Type B pancreatic cell (in vitro differentiated cells): ENCODE results near the gene INPP4A. TPM values are rescaled to one million over a fixed set of nuclear protein-coding genes. Genes with fewer than 3 reads are reported as not detected.

Experiments
- DNase-seq: peaks from one replicate; pipeline ENCODE4 v3.0.0; 2021; ENCODE audit warnings: mixed read lengths; ENCODE audit not compliant: unreplicated experiment; ENCODE audit errors: extremely low spot score
- H3K27ac Mint-ChIP-seq: 2 replicates; pipeline ENCODE4 v1.8.0; 2021; ENCODE audit warnings: mild to moderate bottlenecking, mixed read lengths
- H3K27me3 Mint-ChIP-seq: 2 replicates; pipeline ENCODE4 v1.8.0; 2021; ENCODE audit warnings: mixed read lengths
- H3K36me3 Mint-ChIP-seq: 2 replicates; pipeline ENCODE4 v1.8.0; 2021; ENCODE audit warnings: mixed read lengths
- H3K4me1 Mint-ChIP-seq: one replicate; pipeline ENCODE4 v1.8.0; 2021; ENCODE audit warnings: mixed read lengths; ENCODE audit not compliant: unreplicated experiment
- H3K4me3 Mint-ChIP-seq: 2 replicates; pipeline ENCODE4 v1.8.0; 2021; ENCODE audit warnings: mild to moderate bottlenecking, mixed read lengths
- H3K9me3 Mint-ChIP-seq: 2 replicates; pipeline ENCODE4 v1.8.0; 2021; ENCODE audit warnings: mixed read lengths
- CTCF ChIP-seq: fragments of 200-600 bp; sonication (generic); conservative IDR thresholded peaks from 2 replicates; pipeline ENCODE4 v1.5.0; 2021; ENCODE audit warnings: antibody characterized with exemption, mild to moderate bottlenecking
- total RNA-seq: library from RNA; stranded (reverse); gene quantifications from 2 replicates; pipeline ENCODE4 v1.2.1, GENCODE V29; 2021; ENCODE audit warnings: low replicate concordance

Gene INPP4A
- total RNA-seq, 1 donor from 2014 or later, result 37.6 TPM

GRCh38 chr2:98559581-98559980 is 114.9 kb downstream of the INPP4A start:
- Mint-ChIP-seq H3K27me3 (no peaks in the 10 kb centered on the region), H3K27ac (no peak overlapping the region), H3K9me3 (no peaks in the 10 kb centered on the region), H3K36me3 (peaks cover 12% of the 10 kb centered on the region), H3K4me1 (no peaks in the 10 kb centered on the region), H3K4me3 (no peak overlapping the region)
- DNase-seq, result no peak
- no peak for TF ChIP-seq CTCF

GRCh38 chr2:98560256-98560771 is 115.7 kb downstream of the INPP4A start:
- TF ChIP-seq CTCF, result no peak
- peaks cover 8% of the 10 kb centered on the region for H3K36me3 Mint-ChIP-seq
- no peaks in the 10 kb centered on the region for H3K4me1 Mint-ChIP-seq
- no peaks in the 10 kb centered on the region for H3K9me3 Mint-ChIP-seq
- H3K27ac Mint-ChIP-seq, result no peak overlapping the region
- H3K4me3 Mint-ChIP-seq, result no peak overlapping the region
- no peaks in the 10 kb centered on the region for H3K27me3 Mint-ChIP-seq
- DNase-seq, result no peak

- no peak for TF ChIP-seq CTCF
- no peak overlapping the region for H3K27ac Mint-ChIP-seq
- no peaks in the 10 kb centered on the region for H3K4me1 Mint-ChIP-seq
- H3K36me3 Mint-ChIP-seq, result peaks cover 5% of the 10 kb centered on the region
- H3K9me3 Mint-ChIP-seq, result no peaks in the 10 kb centered on the region
- DNase-seq, result no peak
- no peak overlapping the region for H3K4me3 Mint-ChIP-seq
- no peaks in the 10 kb centered on the region for H3K27me3 Mint-ChIP-seq
Observed at GRCh38 chr2:98561018-98561417, 116.4 kb downstream of the INPP4A start.

GRCh38 chr2:98561902-98562695 is 117.4 kb downstream of the INPP4A start:
- H3K4me1 Mint-ChIP-seq, result no peaks in the 10 kb centered on the region
- no peaks in the 10 kb centered on the region for H3K27me3 Mint-ChIP-seq
- no peak for TF ChIP-seq CTCF
- no peak overlapping the region for H3K4me3 Mint-ChIP-seq
- DNase-seq, result no peak
- H3K27ac Mint-ChIP-seq, result no peak overlapping the region
- peaks cover 14% of the 10 kb centered on the region for H3K36me3 Mint-ChIP-seq
- no peaks in the 10 kb centered on the region for H3K9me3 Mint-ChIP-seq

- Mint-ChIP-seq H3K27ac (no peak overlapping the region), H3K36me3 (peaks cover 14% of the 10 kb centered on the region), H3K4me3 (no peak overlapping the region), H3K4me1 (no peaks in the 10 kb centered on the region), H3K9me3 (no peaks in the 10 kb centered on the region), H3K27me3 (no peaks in the 10 kb centered on the region)
- TF ChIP-seq CTCF, result no peak
- no peak for DNase-seq
Observed at GRCh38 chr2:98563394-98563793, 118.7 kb downstream of the INPP4A start.
